Inflammatory macrophage treated with lipopolysaccharide for 1 hour (primary cell): ENCODE results near the gene RGS6.

Experiments
- DNase-seq, 2 donors: peaks; one replicate each; pipeline ENCODE4 v3.0.0-alpha.2; 2020 to 2022

RGS6 gene

GRCh38 chr14:72463291-72463866 is 531.1 kb downstream of the RGS6 start:
- DNase-seq: peak in 1 of 2 donors; percentile 68

GRCh38 chr14:72464226-72464625 is 532.0 kb downstream of the RGS6 start:
- DNase-seq: peak in 1 of 2 donors; percentile 37

GRCh38 chr14:72466325-72466724 is 534.1 kb downstream of the RGS6 start:
- no peak for DNase-seq

- no peak for DNase-seq
Observed at GRCh38 chr14:72471346-72471745, 539.1 kb downstream of the RGS6 start.

- no peak for DNase-seq
Observed at GRCh38 chr14:72472845-72473244, 540.6 kb downstream of the RGS6 start.

GRCh38 chr14:72476657-72477499 is 544.6 kb downstream of the RGS6 start:
- peak; percentile 91 to 97 for DNase-seq

GRCh38 chr14:72477578-72477977 is 545.3 kb downstream of the RGS6 start:
- DNase-seq: peak in 1 of 2 donors; percentile 33

GRCh38 chr14:72478471-72478893 is 546.3 kb downstream of the RGS6 start:
- DNase-seq: no peak

- no peak for DNase-seq
Observed at GRCh38 chr14:72479461-72479931, 547.3 kb downstream of the RGS6 start.

GRCh38 chr14:72480464-72481243 is 548.4 kb downstream of the RGS6 start:
- no peak for DNase-seq

GRCh38 chr14:72483311-72483710 is 551.1 kb downstream of the RGS6 start:
- DNase-seq: no peak

- DNase-seq: no peak
Observed at GRCh38 chr14:72485695-72486094, 553.5 kb downstream of the RGS6 start.

- no peak for DNase-seq
Observed at GRCh38 chr14:72488514-72488913, 556.3 kb downstream of the RGS6 start.

GRCh38 chr14:72492196-72492595 is 560.0 kb downstream of the RGS6 start:
- DNase-seq: no peak

- no peak for DNase-seq
Observed at GRCh38 chr14:72495668-72496067, 563.4 kb downstream of the RGS6 start.

- no peak for DNase-seq
Observed at GRCh38 chr14:72498646-72499045, 566.4 kb downstream of the RGS6 start.

GRCh38 chr14:72499746-72500145 is 567.5 kb downstream of the RGS6 start:
- no peak for DNase-seq

- DNase-seq: no peak
Observed at GRCh38 chr14:72500234-72500838, 568.1 kb downstream of the RGS6 start.

- no peak for DNase-seq
Observed at GRCh38 chr14:72501439-72501838, 569.2 kb downstream of the RGS6 start.

- no peak for DNase-seq
Observed at GRCh38 chr14:72503271-72503670, 571.0 kb downstream of the RGS6 start.

- no peak for DNase-seq
Observed at GRCh38 chr14:72503696-72504368, 571.6 kb downstream of the RGS6 start.

- DNase-seq: no peak
Observed at GRCh38 chr14:72510566-72510965, 578.3 kb downstream of the RGS6 start.
